Measurements from ENCODE around the gene PXDN. TPM values are rescaled to one million over a fixed set of nuclear protein-coding genes. Genes with fewer than 3 reads are reported as not detected.
A peak's percentile ranks its signal among the peaks of the same experiment; 100 is the strongest.

PXDN gene
- total RNA-seq, 1 donor from 2014 or later: 292 TPM

GRCh38 chr2:1648241-1649102, 95.8 kb downstream of the PXDN start:
- Mint-ChIP-seq H3K27me3 (ENCODE audit: low read depth) (no peaks in the 10 kb centered on the region), H3K4me3 (no peak overlapping the region), H3K27ac (no peak overlapping the region), H3K4me1 (peaks cover 3% of the 10 kb centered on the region), H3K36me3 (peaks cover 48% of the 10 kb centered on the region), H3K9me3 (no peaks in the 10 kb centered on the region)
- DNase-seq (ENCODE audit: low spot score in 2 of 2, unreplicated experiment in 2 of 2): no peak
- TF ChIP-seq CTCF (IDR thresholded peaks at IDR 0.05; ENCODE audit: unreplicated experiment): no peak

- no peak for DNase-seq (ENCODE audit: low spot score in 2 of 2, unreplicated experiment in 2 of 2)
- H3K27ac Mint-ChIP-seq: no peak overlapping the region
- TF ChIP-seq CTCF (IDR thresholded peaks at IDR 0.05; ENCODE audit: unreplicated experiment): no peak
- no peak overlapping the region for H3K4me3 Mint-ChIP-seq
- peaks cover 50% of the 10 kb centered on the region for H3K36me3 Mint-ChIP-seq
- H3K4me1 Mint-ChIP-seq: peaks cover 3% of the 10 kb centered on the region
- no peaks in the 10 kb centered on the region for H3K27me3 Mint-ChIP-seq (ENCODE audit: low read depth)
- no peaks in the 10 kb centered on the region for H3K9me3 Mint-ChIP-seq
These were observed 96.7 kb downstream of the PXDN start for GRCh38 chr2:1647417-1648240.

GRCh38 chr2:1645761-1646476, 98.4 kb downstream of the PXDN start:
- Mint-ChIP-seq H3K4me3 (no peak overlapping the region), H3K4me1 (peaks cover 15% of the 10 kb centered on the region), H3K27me3 (ENCODE audit: low read depth) (no peaks in the 10 kb centered on the region), H3K36me3 (peaks cover 52% of the 10 kb centered on the region), H3K27ac (no peak overlapping the region), H3K9me3 (no peaks in the 10 kb centered on the region)
- no peak for TF ChIP-seq CTCF (IDR thresholded peaks at IDR 0.05; ENCODE audit: unreplicated experiment)
- DNase-seq (ENCODE audit: low spot score in 2 of 2, unreplicated experiment in 2 of 2): no peak

GRCh38 chr2:1644427-1644826, 99.9 kb downstream of the PXDN start:
- H3K4me3 Mint-ChIP-seq: no peak overlapping the region
- no peak for TF ChIP-seq CTCF (IDR thresholded peaks at IDR 0.05; ENCODE audit: unreplicated experiment)
- H3K9me3 Mint-ChIP-seq: no peaks in the 10 kb centered on the region
- H3K27ac Mint-ChIP-seq: no peak overlapping the region
- no peak for DNase-seq (ENCODE audit: low spot score in 2 of 2, unreplicated experiment in 2 of 2)
- peaks cover 39% of the 10 kb centered on the region for H3K36me3 Mint-ChIP-seq
- H3K27me3 Mint-ChIP-seq (ENCODE audit: low read depth): no peaks in the 10 kb centered on the region
- peaks cover 15% of the 10 kb centered on the region for H3K4me1 Mint-ChIP-seq

- Mint-ChIP-seq H3K4me1 (peaks cover 15% of the 10 kb centered on the region), H3K4me3 (no peak overlapping the region), H3K36me3 (peaks cover 31% of the 10 kb centered on the region), H3K9me3 (no peaks in the 10 kb centered on the region), H3K27ac (peak overlapping the region; percentile 30), H3K27me3 (ENCODE audit: low read depth) (no peaks in the 10 kb centered on the region)
- TF ChIP-seq CTCF (IDR thresholded peaks at IDR 0.05; ENCODE audit: unreplicated experiment): no peak
- no peak for DNase-seq (ENCODE audit: low spot score in 2 of 2, unreplicated experiment in 2 of 2)
These were observed 101.2 kb downstream of the PXDN start for GRCh38 chr2:1642993-1643619.
